Smooth muscle cell (in vitro differentiated cells): ENCODE results near the gene CKM. TPM values are rescaled to one million over a fixed set of nuclear protein-coding genes. Genes with fewer than 3 reads are reported as not detected.
A peak's percentile ranks its signal among the peaks of the same experiment; 100 is the strongest.

ENCODE experiments used
- DNase-seq: peaks from one replicate; lab custom pipeline; 2025; ENCODE audit not compliant: unreplicated experiment; lab: John Stamatoyannopoulos, UW
- H2AFZ ChIP-seq: fragments of 200-600 bp; sonication (generic); 2 replicates; pipeline ENCODE4 v1.6.0; 2016; ENCODE audit warnings: antibody characterized with exemption, low read depth, mild to moderate bottlenecking
- H3F3A ChIP-seq: fragments of 200-600 bp; sonication (generic); 2 replicates; pipeline ENCODE4 v1.6.0; 2017; ENCODE audit warnings: antibody characterized with exemption, low read depth
- H3K27ac ChIP-seq: fragments of 200-600 bp; sonication (generic); 2 replicates; pipeline ENCODE4 v1.5.1; 2016; ENCODE audit warnings: low read depth, mild to moderate bottlenecking
- H3K27me3 ChIP-seq: fragments of 200-600 bp; sonication (generic); 2 replicates; pipeline ENCODE4 v1.6.1; 2016; ENCODE audit warnings: low read depth, mild to moderate bottlenecking
- H3K36me3 ChIP-seq: fragments of 200-600 bp; sonication (generic); 2 replicates; pipeline ENCODE4 v1.5.1; 2016; ENCODE audit warnings: low read depth
- H3K4me1 ChIP-seq: fragments of 200-600 bp; sonication (generic); 2 replicates; pipeline ENCODE4 v1.5.1; 2016; ENCODE audit warnings: low read depth
- H3K4me2 ChIP-seq: fragments of 200-600 bp; sonication (generic); 2 replicates; pipeline ENCODE4 v1.6.0; 2016; ENCODE audit warnings: mild to moderate bottlenecking
- H3K4me3 ChIP-seq: fragments of 200-600 bp; sonication (generic); 2 replicates; pipeline ENCODE4 v1.5.1; 2016; ENCODE audit warnings: mild to moderate bottlenecking
- H3K79me2 ChIP-seq: fragments of 200-600 bp; sonication (generic); 2 replicates; pipeline ENCODE4 v1.6.0; 2016; ENCODE audit warnings: low read depth, mild to moderate bottlenecking
- H3K9ac ChIP-seq: fragments of 200-600 bp; sonication (generic); 2 replicates; pipeline ENCODE4 v1.6.0; 2016; ENCODE audit warnings: low read depth
- H3K9me3 ChIP-seq: fragments of 200-600 bp; sonication (generic); replicated peaks from 2 replicates; pipeline ENCODE4 v1.5.1; 2016; ENCODE audit warnings: low read depth
- H4K20me1 ChIP-seq: fragments of 200-600 bp; sonication (generic); 2 replicates; pipeline ENCODE4 v1.6.0; 2016; ENCODE audit warnings: low read depth
- CTCF ChIP-seq: fragments of 200-600 bp; sonication (generic); IDR thresholded peaks from 2 replicates; pipeline ENCODE4 v1.5.1; 2017; ENCODE audit warnings: borderline replicate concordance, mild to moderate bottlenecking, antibody characterized with exemption; ENCODE audit not compliant: insufficient read depth, poor library complexity, severe bottlenecking
- WGBS: methylation state at CpG from one replicate; pipeline ENCODE4 v1.1.7; 2016; ENCODE audit warnings: low lambda C conversion rate; 5-methylcytosine and 5-hydroxymethylcytosine counted together
- polyA plus RNA-seq: library from polyadenylated mRNA; unstranded; fragments of >200 nt; fragmentation: Nextera tagmentation; extraction: Ambion mirVana; gene quantifications from 2 replicates; pipeline ENCODE4 v1.2.1, GENCODE V29; 2016
- total RNA-seq: library from RNA; depleted of rRNA; stranded (reverse); fragments of >200 nt; gene quantifications from 2 replicates; pipeline ENCODE4 v1.2.3, GENCODE V29; 2014

CKM gene
- total and polyA plus RNA-seq, 2 experiments from 2014 or later: not detected

- TF ChIP-seq CTCF: no peak
- peak overlapping the region; percentile 71 for H3K4me2 ChIP-seq
- peak overlapping the region; percentile 39 for H3K9ac ChIP-seq
Measured at GRCh38 chr19:45280471-45280961, 42.2 kb downstream of the CKM start.

GRCh38 chr19:45279587-45280192 is 43.0 kb downstream of the CKM start:
- Histone ChIP-seq H2AFZ (no peak overlapping the region), H3K4me2 (peak overlapping the region; percentile 71), H3K79me2 (no peaks in the 10 kb centered on the region), H4K20me1 (peaks cover 18% of the 10 kb centered on the region), H3K36me3 (no peaks in the 10 kb centered on the region), H3K4me3 (no peak overlapping the region), H3K9ac (no peak overlapping the region), H3K27me3 (no peaks in the 10 kb centered on the region), H3K9me3 (peaks cover 2% of the 10 kb centered on the region), H3F3A (peaks cover 34% of the 10 kb centered on the region), H3K4me1 (no peaks in the 10 kb centered on the region), H3K27ac (peak overlapping the region; percentile 91)
- DNase-seq: no peak
- TF ChIP-seq CTCF: no peak
- 89% methylated on average over 3 of the region's 3 CpGs for WGBS

More at GRCh38 chr19:45280471-45280961, 42.2 kb downstream of the CKM start:
- peak overlapping the region; percentile 91 for H3K27ac ChIP-seq
- H3K27me3 ChIP-seq: no peaks in the 10 kb centered on the region
- H3K79me2 ChIP-seq: no peaks in the 10 kb centered on the region
- H3F3A ChIP-seq: peaks cover 34% of the 10 kb centered on the region
- no peak for DNase-seq
- peaks cover 10% of the 10 kb centered on the region for H4K20me1 ChIP-seq
- no peaks in the 10 kb centered on the region for H3K36me3 ChIP-seq
- H2AFZ ChIP-seq: no peak overlapping the region
- no peaks in the 10 kb centered on the region for H3K4me1 ChIP-seq
- H3K4me3 ChIP-seq: no peak overlapping the region
- H3K9me3 ChIP-seq: peaks cover 2% of the 10 kb centered on the region
- 53% methylated on average over 15 of the region's 19 CpGs for WGBS

DNA sequence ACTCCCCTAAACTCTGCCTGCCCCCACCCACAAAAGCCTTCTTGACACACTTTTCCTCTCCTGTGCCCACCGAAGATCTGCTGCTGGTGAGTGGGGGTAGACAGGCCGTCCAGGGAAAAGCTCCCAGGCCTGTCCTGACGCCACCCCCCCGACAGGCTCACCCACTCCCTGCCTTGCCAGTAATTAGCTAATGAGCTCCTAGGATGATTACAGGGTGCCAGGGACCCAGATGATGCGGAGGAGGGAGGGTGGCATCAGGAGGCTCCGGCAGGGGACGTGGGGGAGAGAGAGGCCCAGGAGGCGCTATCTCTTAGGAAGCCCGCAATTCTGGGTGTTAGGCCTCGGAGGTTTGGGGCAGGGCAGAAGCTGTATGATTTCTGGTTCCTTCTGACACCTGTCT is 44.6 kb downstream of the CKM start:
- no peaks in the 10 kb centered on the region for H3K4me1 ChIP-seq
- peaks cover 20% of the 10 kb centered on the region for H4K20me1 ChIP-seq
- no peaks in the 10 kb centered on the region for H3K9me3 ChIP-seq
- H3K27ac ChIP-seq: no peak overlapping the region
- no peak for DNase-seq
- peaks cover under 1% of the 10 kb centered on the region for H3K36me3 ChIP-seq
- no peaks in the 10 kb centered on the region for H3K79me2 ChIP-seq
- no peaks in the 10 kb centered on the region for H3K27me3 ChIP-seq
- no peak overlapping the region for H3K4me2 ChIP-seq
- H3K4me3 ChIP-seq: no peak overlapping the region
- peaks cover 34% of the 10 kb centered on the region for H3F3A ChIP-seq
- H3K9ac ChIP-seq: no peak overlapping the region
- TF ChIP-seq CTCF: no peak
- WGBS: 88% methylated on average over 9 of the region's 10 CpGs
- H2AFZ ChIP-seq: no peak overlapping the region

DNA sequence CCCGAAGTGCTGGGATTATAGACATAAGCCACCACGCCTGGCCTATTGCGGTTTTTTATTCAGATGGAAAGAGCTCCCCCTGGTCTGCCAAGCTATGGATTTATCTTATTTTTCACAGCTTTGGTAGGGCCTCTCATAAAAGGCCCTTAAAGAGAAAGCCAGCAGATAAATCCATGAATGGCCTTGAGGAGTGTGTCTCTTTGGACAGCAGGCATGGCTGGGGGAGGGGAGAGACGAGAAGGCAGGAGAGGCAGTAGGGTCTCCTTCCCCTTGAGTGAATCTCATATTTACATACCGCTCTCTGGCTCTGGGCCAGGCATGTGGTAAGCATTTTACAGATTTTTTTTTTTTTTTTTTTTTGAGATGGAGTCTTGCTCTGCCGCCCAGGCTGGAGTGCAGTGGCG is 46.4 kb downstream of the CKM start:
- Histone ChIP-seq H3K79me2 (no peaks in the 10 kb centered on the region), H3K9me3 (no peaks in the 10 kb centered on the region), H3K27me3 (no peaks in the 10 kb centered on the region), H3K36me3 (peaks cover 3% of the 10 kb centered on the region), H3K4me2 (no peak overlapping the region), H3K4me1 (no peaks in the 10 kb centered on the region), H3F3A (peaks cover 34% of the 10 kb centered on the region), H3K4me3 (no peak overlapping the region), H3K27ac (no peak overlapping the region), H4K20me1 (peaks cover 27% of the 10 kb centered on the region), H2AFZ (no peak overlapping the region), H3K9ac (no peak overlapping the region)
- TF ChIP-seq CTCF: no peak
- peak; percentile 5 for DNase-seq
- WGBS: 39% methylated on average over 7 of the region's 7 CpGs
